IPS-18a (cell line): ENCODE results near the gene RRAS.
A peak's percentile ranks its signal among the peaks of the same experiment; 100 is the strongest.

Source experiments
- H3K27ac ChIP-seq: one replicate; pipeline ENCODE4 v1.5.1; 2013; ENCODE audit warnings: low read length
- H3K27me3 ChIP-seq: one replicate; pipeline ENCODE4 v1.6.1; 2013; ENCODE audit warnings: mild to moderate bottlenecking, low read length; ENCODE audit not compliant: control insufficient read depth, insufficient read depth
- H3K36me3 ChIP-seq: one replicate; pipeline ENCODE4 v1.6.1; 2013; ENCODE audit warnings: low read depth, low read length; ENCODE audit not compliant: control insufficient read depth
- H3K4me1 ChIP-seq: one replicate; pipeline ENCODE4 v1.6.1; 2013; ENCODE audit warnings: low read depth, low read length; ENCODE audit not compliant: control insufficient read depth
- H3K4me3 ChIP-seq: one replicate; pipeline ENCODE4 v1.5.1; 2013; ENCODE audit warnings: low read length
- H3K9ac ChIP-seq: one replicate; pipeline ENCODE4 v1.6.1; 2013; ENCODE audit warnings: mild to moderate bottlenecking, low read length, moderate library complexity
- H3K9me3 ChIP-seq: one replicate; pipeline ENCODE4 v1.6.1; 2013; ENCODE audit warnings: low read depth, low read length; ENCODE audit not compliant: control insufficient read depth

The RRAS gene

GRCh38 chr19:49595819-49596404 lies 44.0 kb downstream of the RRAS start:
- H3K27ac ChIP-seq: no peak overlapping the region
- H3K36me3 ChIP-seq: peaks cover 49% of the 10 kb centered on the region
- H3K9ac ChIP-seq: no peak overlapping the region
- H3K27me3 ChIP-seq: no peaks in the 10 kb centered on the region
- no peaks in the 10 kb centered on the region for H3K9me3 ChIP-seq
- peaks cover 7% of the 10 kb centered on the region for H3K4me1 ChIP-seq
- no peak overlapping the region for H3K4me3 ChIP-seq

GRCh38 chr19:49594993-49595818 lies 44.7 kb downstream of the RRAS start:
- Histone ChIP-seq H3K4me1 (peaks cover 7% of the 10 kb centered on the region), H3K4me3 (no peak overlapping the region), H3K36me3 (peaks cover 44% of the 10 kb centered on the region), H3K27ac (no peak overlapping the region), H3K9ac (no peak overlapping the region), H3K27me3 (no peaks in the 10 kb centered on the region), H3K9me3 (no peaks in the 10 kb centered on the region)

- H3K4me1 ChIP-seq: peaks cover 9% of the 10 kb centered on the region
- no peak overlapping the region for H3K27ac ChIP-seq
- peak overlapping the region; percentile 29 for H3K4me3 ChIP-seq
- H3K27me3 ChIP-seq: no peaks in the 10 kb centered on the region
- H3K9me3 ChIP-seq: no peaks in the 10 kb centered on the region
- H3K9ac ChIP-seq: no peak overlapping the region
- H3K36me3 ChIP-seq: peaks cover 35% of the 10 kb centered on the region
These were observed 45.6 kb downstream of the RRAS start for GRCh38 chr19:49594157-49594992.

- H3K27me3 ChIP-seq: no peaks in the 10 kb centered on the region
- no peaks in the 10 kb centered on the region for H3K9me3 ChIP-seq
- no peak overlapping the region for H3K27ac ChIP-seq
- H3K9ac ChIP-seq: peak overlapping the region; percentile 95
- peak overlapping the region; percentile 92 for H3K4me3 ChIP-seq
- peaks cover 9% of the 10 kb centered on the region for H3K4me1 ChIP-seq
- peaks cover 26% of the 10 kb centered on the region for H3K36me3 ChIP-seq
These were observed 46.5 kb downstream of the RRAS start for GRCh38 chr19:49593233-49594113.

GRCh38 chr19:49592486-49593232 lies 47.3 kb downstream of the RRAS start:
- Histone ChIP-seq H3K27ac (peak overlapping the region; percentile 55), H3K9ac (peak overlapping the region; percentile 95), H3K4me3 (peak overlapping the region; percentile 92), H3K4me1 (peaks cover 9% of the 10 kb centered on the region), H3K27me3 (no peaks in the 10 kb centered on the region), H3K36me3 (peaks cover 21% of the 10 kb centered on the region), H3K9me3 (no peaks in the 10 kb centered on the region)

- Histone ChIP-seq H3K9ac (peak overlapping the region; percentile 95), H3K4me3 (peak overlapping the region; percentile 92), H3K27ac (peak overlapping the region; percentile 78), H3K27me3 (no peaks in the 10 kb centered on the region), H3K36me3 (peaks cover 19% of the 10 kb centered on the region), H3K9me3 (no peaks in the 10 kb centered on the region), H3K4me1 (peaks cover 9% of the 10 kb centered on the region)
These were observed 48.0 kb downstream of the RRAS start for GRCh38 chr19:49591731-49592485.

- H3K36me3 ChIP-seq: peaks cover 16% of the 10 kb centered on the region
- peak within 1 kb of the TSS; percentile 95 for H3K9ac ChIP-seq
- peaks cover 9% of the 10 kb centered on the region for H3K4me1 ChIP-seq
- peak within 1 kb of the TSS; percentile 96 for H3K4me3 ChIP-seq
- peak within 1 kb of the TSS; percentile 96 for H3K27ac ChIP-seq
- H3K9me3 ChIP-seq: no peaks in the 10 kb centered on the region
- H3K27me3 ChIP-seq: no peaks in the 10 kb centered on the region
These were observed 48.8 kb downstream of the RRAS start, which contains the start of gene PRR12 for GRCh38 chr19:49590971-49591730. Gene PRR12, plus strand, starts transcription at chr19:49591182. Its CDS starts 473 bp downstream, at chr19:49591655.

- no peaks in the 10 kb centered on the region for H3K27me3 ChIP-seq
- H3K4me1 ChIP-seq: peaks cover 13% of the 10 kb centered on the region
- no peaks in the 10 kb centered on the region for H3K9me3 ChIP-seq
- H3K36me3 ChIP-seq: peaks cover 10% of the 10 kb centered on the region
- peak overlapping the region; percentile 96 for H3K4me3 ChIP-seq
- peak overlapping the region; percentile 82 for H3K9ac ChIP-seq
- H3K27ac ChIP-seq: peak overlapping the region; percentile 96
These were observed 49.6 kb downstream of the RRAS start for GRCh38 chr19:49590071-49590970.

GRCh38 chr19:49589502-49589905 lies 50.4 kb downstream of the RRAS start:
- Histone ChIP-seq H3K36me3 (peaks cover 6% of the 10 kb centered on the region), H3K27ac (no peak overlapping the region), H3K9me3 (no peaks in the 10 kb centered on the region), H3K4me3 (no peak overlapping the region), H3K27me3 (no peaks in the 10 kb centered on the region), H3K9ac (no peak overlapping the region), H3K4me1 (peaks cover 17% of the 10 kb centered on the region)
